GM12801 (cell line): Measurements from ENCODE around the gene MON1B.

ENCODE experiments used
- CTCF ChIP-seq: IDR thresholded peaks from one replicate; pipeline ENCODE4 v1.5.1; 2011; ENCODE audit warnings: control low read depth; ENCODE audit not compliant: insufficient read length; ENCODE audit errors: extremely low read depth

MON1B gene

DNA sequence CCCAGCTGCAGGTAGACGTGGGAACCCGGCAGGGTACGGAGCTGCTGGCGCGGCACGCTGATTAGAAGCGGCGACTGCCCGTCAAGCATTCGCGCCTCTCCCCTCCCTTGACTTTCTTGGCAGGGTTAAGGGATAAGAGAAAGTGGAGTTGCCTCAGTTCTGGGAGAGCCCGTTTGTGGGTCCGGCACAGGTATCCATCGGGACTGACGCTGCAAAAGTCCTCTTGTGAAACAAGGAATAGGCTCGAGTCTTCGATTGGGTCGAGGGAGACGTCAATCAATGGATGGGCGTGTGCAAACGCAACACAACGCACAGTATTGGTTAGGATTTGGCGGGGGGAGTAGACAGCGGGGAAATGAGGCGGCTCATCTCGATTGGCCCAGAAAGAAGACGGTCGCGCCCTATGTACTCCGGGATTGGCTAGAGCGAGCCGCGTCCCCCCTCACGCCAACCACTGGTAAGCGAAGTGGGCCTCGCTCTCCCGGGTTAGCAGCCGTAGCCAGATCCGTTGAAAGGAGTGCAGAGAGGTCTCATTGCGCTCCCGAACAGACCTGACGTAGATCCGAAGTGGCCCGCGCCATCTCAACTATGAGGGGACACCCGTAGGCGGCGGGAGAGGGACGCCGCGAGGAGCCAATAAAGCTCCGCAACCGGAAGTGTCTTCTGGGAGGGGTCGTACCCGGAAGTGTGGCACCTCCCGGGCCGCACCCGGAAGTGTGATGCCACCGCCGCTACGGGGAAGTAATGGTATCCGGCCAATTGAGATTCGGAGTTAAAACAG lies at the start of gene MON1B:
Gene MON1B, plus strand, starts transcription at position 713 of the 781 bp plus-strand sequence. CDS start 296 bp downstream, outside the sequence.
- no peak for TF ChIP-seq CTCF

DNA sequence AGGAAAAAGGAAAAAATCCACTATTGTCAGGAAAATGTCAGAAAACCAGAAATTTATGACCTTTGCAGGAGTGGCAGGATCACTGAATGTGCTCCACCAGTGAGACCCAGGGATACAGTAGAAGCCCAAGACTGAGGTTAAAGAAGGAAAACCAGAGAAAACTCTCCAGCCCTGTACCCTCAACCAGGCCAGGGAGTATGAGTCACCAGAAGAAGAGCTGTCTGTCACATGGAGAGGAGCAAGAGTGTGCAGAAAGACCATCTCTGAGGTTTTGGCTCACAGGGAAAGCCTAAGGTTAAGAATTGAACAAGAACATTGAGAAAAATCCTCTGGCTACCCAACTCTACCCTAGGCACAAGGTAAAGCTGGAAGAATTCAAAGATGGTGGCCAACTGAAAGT lies 47.6 kb upstream of the MON1B start:
- TF ChIP-seq CTCF, result no peak

DNA sequence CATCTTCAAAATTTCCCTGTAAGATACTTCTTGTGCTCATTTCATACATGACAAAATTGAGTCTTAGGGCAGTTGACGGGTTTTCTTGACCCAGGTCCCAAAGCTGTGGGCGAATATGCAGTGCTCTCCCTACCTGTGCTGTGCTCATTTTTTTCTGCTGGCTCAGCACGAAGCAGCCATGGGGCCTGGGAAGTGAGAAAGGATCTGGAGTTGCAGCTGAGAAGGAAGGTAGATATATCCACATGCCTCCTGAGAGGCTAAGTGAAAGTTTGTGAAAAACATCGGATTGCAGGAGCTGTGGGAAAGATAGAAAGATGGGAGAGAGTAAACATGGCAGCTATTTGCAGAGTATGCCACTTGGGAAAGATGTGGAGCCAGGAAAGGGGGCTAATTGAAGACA lies 42.9 kb upstream of the MON1B start:
- TF ChIP-seq CTCF, result no peak

GRCh38 chr16:77157346-77158058 lies 33.5 kb upstream of the MON1B start:
- TF ChIP-seq CTCF, result no peak

GRCh38 chr16:77158293-77158692 lies 32.7 kb upstream of the MON1B start:
- no peak for TF ChIP-seq CTCF

GRCh38 chr16:77165006-77165405 lies 26.0 kb upstream of the MON1B start:
- no peak for TF ChIP-seq CTCF

DNA sequence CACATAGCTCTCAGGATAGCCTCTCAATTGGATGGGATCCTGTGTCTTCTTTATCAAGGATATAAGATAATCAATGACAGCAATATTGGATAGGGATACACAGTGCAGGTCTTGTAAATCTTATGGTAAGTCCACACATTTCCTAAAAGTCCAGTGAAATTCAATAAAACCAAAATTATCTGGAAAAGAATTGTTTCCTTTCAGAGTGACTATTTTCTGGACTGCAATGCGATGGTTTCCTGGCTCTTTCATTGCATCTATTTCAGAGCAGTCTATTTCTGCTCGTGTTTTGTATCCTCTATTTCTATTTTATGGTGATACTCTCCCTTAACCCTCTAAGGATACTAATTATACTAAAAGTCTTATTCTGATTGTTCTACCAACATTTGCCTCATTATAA lies 24.3 kb upstream of the MON1B start:
- no peak for TF ChIP-seq CTCF
